ENCODE results near the gene GP5.

GRCh38 chr3:194377708-194378107 is 21.4 kb downstream of the GP5 start:
- TF ChIP-seq ZNF366 (tag by site-specific recombination; conservative IDR thresholded peaks at IDR 0.05) (no peak), CTCF (tag by site-specific recombination; IDR thresholded peaks at IDR 0.05) (no peak)
